ENCODE measurements around the gene SNRK. TPM values are rescaled to one million over a fixed set of nuclear protein-coding genes. Genes with fewer than 3 reads are reported as not detected.

SNRK gene
- total RNA-seq, 1 experiment from 2014 or later, result 53.3 TPM

- ChIA-PET CTCF (no interaction called here), POLR2A (ENCODE audit: unreplicated experiment) (interaction anchor here (0.6 to 1.0 kb wide), 2 partner anchors 10 to 99 kb away, joined by 3 to 8 read pairs; no protein-coding TSS in a partner anchor)
- intact Hi-C loops (cut with micrococcal nuclease), result loop anchor here (5.0 kb wide), 1 partner anchor 332 kb away; the partner anchor contains the start of gene ANO10
- Histone ChIP-seq H2AFZ (ENCODE audit: low read length) (no peak overlapping the region), H3K4me3 (ENCODE audit: low read length) (peak overlapping the region; percentile 85), H3K79me2 (ENCODE audit: low read length) (peaks cover 81% of the 10 kb centered on the region), H3K9me2 (replicated peaks; ENCODE audit: low read length) (no peaks in the 10 kb centered on the region), H3K36me3 (ENCODE audit: low read depth, low read length) (peaks cover 15% of the 10 kb centered on the region; the same call in 1 of the 2 replicates), H3K9ac (ENCODE audit: low read length) (no peak overlapping the region), H3K4me2 (ENCODE audit: low read length) (peak overlapping the region; percentile 88), H3K9me3 (ENCODE audit: low read length) (no peaks in the 10 kb centered on the region), H3K4me1 (ENCODE audit: insufficient read depth, low read length) (peaks cover 42% of the 10 kb centered on the region), H4K20me1 (ENCODE audit: low read length) (peaks cover 76% of the 10 kb centered on the region), H3K27ac (ENCODE audit: low read length) (no peak overlapping the region), H3K27me3 (ENCODE audit: low read length) (no peaks in the 10 kb centered on the region), H3F3A (ENCODE audit: low read length, unreplicated experiment) (no peaks in the 10 kb centered on the region)
- no TSS peak for BruUV-seq (replicated peaks)
- ATAC-seq (no peak), DNase-seq (no peak)
- no peak for TF ChIP-seq CTCF (conservative IDR thresholded peaks at IDR 0.05; ENCODE audit: low read depth, low read length)
- no peak for TF ChIP-seq EZH2phosphoT487 (IDR thresholded peaks at IDR 0.05; ENCODE audit: borderline replicate concordance, low read length)
- TF ChIP-seq EZH2 (IDR thresholded peaks at IDR 0.05; ENCODE audit: low read length, unreplicated experiment), result no peak
Measured at GRCh38 chr3:43289841-43290470, 3.6 kb downstream of the SNRK start.

- Histone ChIP-seq H3K9me2 (replicated peaks; ENCODE audit: low read length) (no peaks in the 10 kb centered on the region), H3K27ac (ENCODE audit: low read length) (0 out of 2 replicates have a peak overlapping the region, but pooled peaks have one; percentile 1), H4K20me1 (ENCODE audit: low read length) (peaks cover 86% of the 10 kb centered on the region), H3K4me2 (ENCODE audit: low read length) (peak overlapping the region; percentile 88), H3K36me3 (ENCODE audit: low read depth, low read length) (peaks cover 22% of the 10 kb centered on the region; the same call in 1 of the 2 replicates), H3K9ac (ENCODE audit: low read length) (no peak overlapping the region), H2AFZ (ENCODE audit: low read length) (no peak overlapping the region), H3K4me3 (ENCODE audit: low read length) (peak overlapping the region; percentile 85; the same call in 1 of the 2 replicates), H3K9me3 (ENCODE audit: low read length) (no peaks in the 10 kb centered on the region), H3K79me2 (ENCODE audit: low read length) (peaks cover 91% of the 10 kb centered on the region), H3K4me1 (ENCODE audit: insufficient read depth, low read length) (peaks cover 38% of the 10 kb centered on the region), H3F3A (ENCODE audit: low read length, unreplicated experiment) (no peaks in the 10 kb centered on the region), H3K27me3 (ENCODE audit: low read length) (no peaks in the 10 kb centered on the region)
- intact Hi-C loops (cut with micrococcal nuclease), result no loop called here
- ATAC-seq (no peak; the same call in 1 of the 2 replicates), DNase-seq (peak; percentile 27)
- ChIA-PET POLR2A (ENCODE audit: unreplicated experiment) (interaction anchor here (0.7 kb wide), 1 partner anchor 77 kb away, joined by 3 read pairs; no protein-coding TSS in a partner anchor), CTCF (no interaction called here)
- no TSS peak for BruUV-seq (replicated peaks)
- TF ChIP-seq CTCF (conservative IDR thresholded peaks at IDR 0.05; ENCODE audit: low read depth, low read length), result no peak
- TF ChIP-seq EZH2phosphoT487 (IDR thresholded peaks at IDR 0.05; ENCODE audit: borderline replicate concordance, low read length), result no peak
- TF ChIP-seq EZH2 (IDR thresholded peaks at IDR 0.05; ENCODE audit: low read length, unreplicated experiment), result no peak
Measured at GRCh38 chr3:43290956-43291355, 4.6 kb downstream of the SNRK start.

- Histone ChIP-seq H3K27me3 (ENCODE audit: low read length) (no peaks in the 10 kb centered on the region), H3K4me1 (ENCODE audit: insufficient read depth, low read length) (peaks cover 42% of the 10 kb centered on the region), H4K20me1 (ENCODE audit: low read length) (peaks cover 90% of the 10 kb centered on the region), H3K9ac (ENCODE audit: low read length) (no peak overlapping the region), H3K4me3 (ENCODE audit: low read length) (peak overlapping the region; percentile 85; the same call in 1 of the 2 replicates), H3K4me2 (ENCODE audit: low read length) (peak overlapping the region; percentile 88), H3K9me3 (ENCODE audit: low read length) (no peaks in the 10 kb centered on the region), H3K79me2 (ENCODE audit: low read length) (peaks cover 97% of the 10 kb centered on the region), H3F3A (ENCODE audit: low read length, unreplicated experiment) (no peaks in the 10 kb centered on the region), H3K27ac (ENCODE audit: low read length) (no peak overlapping the region), H2AFZ (ENCODE audit: low read length) (no peak overlapping the region), H3K36me3 (ENCODE audit: low read depth, low read length) (peaks cover 22% of the 10 kb centered on the region; the same call in 1 of the 2 replicates), H3K9me2 (replicated peaks; ENCODE audit: low read length) (no peaks in the 10 kb centered on the region)
- DNase-seq (no peak), ATAC-seq (no peak)
- TF ChIP-seq CTCF (conservative IDR thresholded peaks at IDR 0.05; ENCODE audit: low read depth, low read length) (no peak), EZH2 (IDR thresholded peaks at IDR 0.05; ENCODE audit: low read length, unreplicated experiment) (no peak), EZH2phosphoT487 (IDR thresholded peaks at IDR 0.05; ENCODE audit: borderline replicate concordance, low read length) (no peak)
- no TSS peak for BruUV-seq (replicated peaks)
- CTCF ChIA-PET, result no interaction called here
- intact Hi-C loops (cut with micrococcal nuclease), result no loop called here
- POLR2A ChIA-PET (ENCODE audit: unreplicated experiment), result interaction anchor here (0.7 kb wide), 1 partner anchor 77 kb away, joined by 3 read pairs; no protein-coding TSS in a partner anchor
Measured at GRCh38 chr3:43291546-43291945, 5.2 kb downstream of the SNRK start.
